GM08714 (cell line): ENCODE data around the gene SAP30L.

ENCODE experiments used
- H3K4me3 ChIP-seq: fragments of 200-500 bp; sonication (Bioruptor generic); 2 replicates; pipeline ENCODE4 v1.5.1; 2014; ENCODE audit warnings: mild to moderate bottlenecking, low read length, inconsistent platforms
- ZNF274 ChIP-seq: IDR thresholded peaks from 2 replicates; pipeline ENCODE4 v1.6.1; 2012; ENCODE audit warnings: mild to moderate bottlenecking, low read depth, low read length

SAP30L gene

DNA sequence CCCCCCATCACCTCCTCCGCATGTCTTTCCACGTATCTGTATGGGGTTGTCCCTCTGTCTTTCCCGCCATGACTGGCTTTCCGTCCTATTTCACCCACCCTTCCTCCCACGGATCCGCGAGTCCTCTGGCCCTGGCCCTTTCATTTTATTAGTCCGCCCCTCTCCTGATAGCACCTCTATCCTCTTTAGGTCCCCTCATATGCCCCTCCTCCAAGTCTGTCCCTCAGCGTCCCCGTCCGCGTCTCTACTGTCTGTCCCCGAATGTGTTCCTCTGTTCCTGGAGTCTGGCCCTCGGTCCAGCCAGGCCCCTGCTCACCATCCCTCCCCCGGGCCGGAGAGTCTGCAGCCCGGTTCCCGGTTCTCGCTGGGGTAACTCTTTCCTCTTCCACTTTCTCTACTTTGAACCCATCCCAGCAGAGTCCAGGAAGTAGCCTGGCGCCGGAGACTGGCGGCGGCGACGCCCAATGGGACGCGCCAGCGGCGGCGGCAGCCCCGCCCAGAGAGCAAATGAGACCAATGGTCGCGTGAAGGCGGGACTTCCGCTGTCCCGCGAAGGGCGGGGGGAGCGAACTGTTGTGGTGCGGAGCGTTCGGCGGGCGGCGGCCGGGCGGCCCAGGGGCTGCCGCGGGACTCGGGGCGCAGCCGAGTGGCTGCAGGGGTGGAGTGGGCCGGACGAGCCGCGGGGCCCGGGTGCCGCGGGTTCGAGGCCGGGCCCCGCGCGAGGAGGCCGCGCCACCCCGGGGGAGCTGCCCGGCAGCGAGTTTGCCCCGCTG, at the start of gene SAP30L:
Gene SAP30L, plus strand, starts transcription at position 576 of the 773 bp plus-strand sequence. CDS start 608 bp downstream, outside the sequence.
- no peak for TF ChIP-seq ZNF274
- peak within 1 kb of the TSS; percentile 94 for H3K4me3 ChIP-seq

DNA sequence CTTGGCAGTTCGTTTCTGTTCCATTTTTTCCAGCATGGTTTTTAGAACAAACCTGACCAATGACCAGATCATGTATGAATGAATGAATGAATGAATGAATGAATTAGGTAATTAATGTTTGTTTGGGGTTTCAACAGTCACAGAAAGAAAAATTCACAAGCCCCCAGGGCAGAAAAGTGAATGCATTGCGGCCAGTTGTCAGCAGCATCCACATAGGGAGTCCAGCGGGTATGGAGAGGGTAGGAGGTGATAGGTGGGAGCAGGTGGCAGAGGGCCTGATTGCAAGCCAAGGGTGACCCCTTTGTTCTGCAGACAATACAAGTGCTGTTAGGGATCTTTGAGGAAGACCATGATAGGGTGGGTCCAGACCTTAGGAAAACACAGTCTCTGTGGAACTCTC, 49.7 kb upstream of the SAP30L start:
- TF ChIP-seq ZNF274 = no peak
- H3K4me3 ChIP-seq = no peak overlapping the region

DNA sequence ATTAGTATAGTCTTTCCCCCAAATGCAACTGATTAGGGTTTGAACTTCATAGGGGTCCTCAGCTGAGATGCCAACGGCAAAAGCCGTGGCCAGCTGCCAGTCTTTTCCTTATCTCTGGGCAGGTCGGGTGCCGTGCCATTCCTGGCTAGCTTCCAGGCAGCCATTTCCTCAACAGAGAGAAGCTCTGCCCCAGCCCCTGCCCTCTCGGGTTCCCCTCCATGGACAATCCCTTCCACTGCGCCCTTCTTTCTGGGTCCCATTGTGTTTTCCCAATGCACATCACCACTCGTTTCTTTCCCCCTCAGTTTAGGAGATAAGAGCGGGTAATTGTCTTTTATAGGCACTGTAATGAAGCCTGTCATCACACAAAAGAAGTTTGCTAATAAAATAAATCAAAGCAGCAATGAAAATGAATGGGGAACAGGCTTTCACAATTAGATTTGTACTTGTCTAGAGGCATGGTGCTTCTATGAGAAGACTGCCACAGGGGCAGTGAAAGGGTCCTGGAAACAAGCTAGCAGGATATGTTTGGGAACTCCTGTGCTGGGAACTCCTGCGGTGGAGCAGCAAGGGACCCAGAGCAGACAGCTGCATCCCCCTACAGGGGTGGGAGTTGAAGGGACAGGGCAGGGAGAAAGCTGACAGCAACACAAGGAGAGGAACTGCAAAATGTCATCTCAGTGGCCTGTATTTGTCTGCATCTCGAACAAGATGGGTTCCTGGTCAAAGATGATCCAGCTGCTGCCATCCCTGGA, 48.0 kb upstream of the SAP30L start:
- no peak for TF ChIP-seq ZNF274

GRCh38 chr5:154400678-154401077, 45.1 kb upstream of the SAP30L start:
- no peak overlapping the region for H3K4me3 ChIP-seq
- no peak for TF ChIP-seq ZNF274

More for the DNA sequence above, 48.0 kb upstream of the SAP30L start:
- H3K4me3 ChIP-seq = no peak overlapping the region

- H3K4me3 ChIP-seq = no peak overlapping the region
- TF ChIP-seq ZNF274 = no peak
Measured at GRCh38 chr5:154401355-154401754, 44.4 kb upstream of the SAP30L start.

DNA sequence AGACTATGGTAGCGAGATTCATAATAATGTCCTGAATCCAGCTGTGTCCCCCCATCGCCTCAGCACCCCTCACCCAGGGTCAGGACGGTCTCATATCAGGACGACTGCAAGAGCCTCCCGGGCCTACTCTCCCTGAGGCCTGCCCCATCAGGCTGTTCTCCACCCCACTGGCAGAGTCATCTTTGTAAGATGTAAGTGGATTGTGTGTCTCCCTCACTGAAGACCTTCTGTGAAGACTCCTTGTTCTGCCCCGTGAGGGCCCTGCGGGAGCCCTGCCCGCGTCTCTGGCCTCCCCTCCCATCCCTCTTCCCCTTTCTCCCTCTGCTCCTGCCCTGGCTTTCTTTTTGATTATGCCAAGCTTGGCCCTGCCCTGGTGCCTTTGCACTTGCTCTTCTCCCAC, 43.9 kb upstream of the SAP30L start:
- H3K4me3 ChIP-seq = no peak overlapping the region
- no peak for TF ChIP-seq ZNF274

DNA sequence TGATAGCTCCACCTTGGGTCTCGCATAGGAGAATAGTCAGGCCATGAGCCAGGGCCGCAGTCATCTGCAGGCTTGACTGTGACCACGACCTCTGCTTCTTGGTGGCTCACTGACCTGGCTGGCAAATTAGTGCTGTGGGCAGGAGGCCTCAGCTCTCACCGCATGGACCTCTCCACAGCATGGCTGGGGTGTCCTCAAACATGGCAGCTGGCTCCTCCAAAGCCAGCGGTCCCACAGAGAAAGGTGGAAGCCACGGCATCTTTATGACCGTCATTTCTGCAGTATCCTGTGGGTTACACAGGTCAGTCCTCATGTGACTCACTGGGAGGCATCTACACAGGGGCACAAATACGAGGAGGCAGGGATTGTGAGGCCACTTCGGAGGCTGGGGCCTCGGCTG, 43.2 kb upstream of the SAP30L start:
- TF ChIP-seq ZNF274 = no peak
- no peak overlapping the region for H3K4me3 ChIP-seq

- H3K4me3 ChIP-seq = no peak overlapping the region
- TF ChIP-seq ZNF274 = no peak
Measured at GRCh38 chr5:154403234-154403633, 42.6 kb upstream of the SAP30L start.

- no peak for TF ChIP-seq ZNF274
- H3K4me3 ChIP-seq = no peak overlapping the region
Measured at GRCh38 chr5:154403776-154404387, 41.9 kb upstream of the SAP30L start.

GRCh38 chr5:154405078-154405792, 40.6 kb upstream of the SAP30L start:
- no peak overlapping the region; the same call in 1 of the 2 replicates for H3K4me3 ChIP-seq
- no peak for TF ChIP-seq ZNF274

- H3K4me3 ChIP-seq = no peak overlapping the region
- no peak for TF ChIP-seq ZNF274
Measured at GRCh38 chr5:154406231-154406630, 39.6 kb upstream of the SAP30L start.

DNA sequence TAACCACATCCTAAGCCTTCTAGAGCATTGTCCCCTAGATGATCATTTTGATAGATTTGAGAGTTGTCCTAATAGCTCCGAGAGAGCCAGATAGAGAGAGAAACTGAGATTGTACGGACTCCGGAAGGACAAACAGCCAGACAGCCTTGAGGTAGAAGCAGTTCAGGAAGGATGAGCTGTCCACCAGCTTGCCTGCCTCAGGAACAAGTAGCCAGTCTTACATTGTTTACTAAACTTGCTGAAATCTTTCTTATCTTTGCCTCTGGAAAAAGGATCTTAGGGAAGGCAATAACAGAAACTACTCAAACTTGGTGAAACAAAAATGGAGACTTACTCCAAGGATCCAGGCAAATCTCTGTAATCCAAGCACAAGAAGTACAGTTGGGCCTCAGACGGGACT, 39.0 kb upstream of the SAP30L start:
- TF ChIP-seq ZNF274 = no peak
- H3K4me3 ChIP-seq = no peak overlapping the region

DNA sequence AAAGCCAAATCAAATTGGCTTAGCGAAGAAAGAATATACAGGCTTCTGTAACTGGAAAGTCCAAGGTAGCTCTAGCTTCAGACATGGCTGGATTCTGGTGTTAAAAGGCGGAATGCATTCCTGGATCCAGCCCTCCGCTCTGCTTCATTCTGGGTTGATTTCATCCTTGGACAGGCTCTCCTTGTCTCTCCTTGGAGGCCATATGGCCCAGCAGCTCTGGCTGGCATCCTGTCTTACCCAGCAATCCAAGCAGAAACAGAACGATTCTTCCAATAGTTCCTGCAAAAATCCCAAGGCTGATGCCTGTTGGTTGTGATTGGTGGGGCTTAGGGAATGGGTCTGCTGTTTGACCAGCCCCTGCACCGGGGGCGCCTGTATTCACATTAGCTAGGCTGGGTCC, 37.0 kb upstream of the SAP30L start:
- TF ChIP-seq ZNF274 = no peak
- H3K4me3 ChIP-seq = no peak overlapping the region

- no peak overlapping the region for H3K4me3 ChIP-seq
- TF ChIP-seq ZNF274 = no peak
Measured at GRCh38 chr5:154409230-154409840, 36.5 kb upstream of the SAP30L start.
